GM12892 (cell line): Measurements from ENCODE around the gene IMMP2L.

Source experiments
- POLR2A ChIP-seq: IDR thresholded peaks from 2 replicates; pipeline ENCODE4 v1.6.1; 2011; ENCODE audit warnings: low read depth, low read length, control low read depth
- POLR2AphosphoS5 ChIP-seq: IDR thresholded peaks from 2 replicates; pipeline ENCODE4 v1.6.1; 2011; ENCODE audit warnings: low read depth, low read length, control low read depth
- TAF1 ChIP-seq: IDR thresholded peaks from 2 replicates; pipeline ENCODE4 v1.6.1; 2011; ENCODE audit warnings: low read depth, mild to moderate bottlenecking, control low read depth, low read length, borderline replicate concordance

- TF ChIP-seq POLR2A, result no peak
- TF ChIP-seq POLR2AphosphoS5, result no peak
- no peak for TF ChIP-seq TAF1
Observed at GRCh38 chr7:110880971-110881370, 681.3 kb downstream of the IMMP2L start.
